Measurements from ENCODE around the gene VPS13D.

VPS13D gene

DNA sequence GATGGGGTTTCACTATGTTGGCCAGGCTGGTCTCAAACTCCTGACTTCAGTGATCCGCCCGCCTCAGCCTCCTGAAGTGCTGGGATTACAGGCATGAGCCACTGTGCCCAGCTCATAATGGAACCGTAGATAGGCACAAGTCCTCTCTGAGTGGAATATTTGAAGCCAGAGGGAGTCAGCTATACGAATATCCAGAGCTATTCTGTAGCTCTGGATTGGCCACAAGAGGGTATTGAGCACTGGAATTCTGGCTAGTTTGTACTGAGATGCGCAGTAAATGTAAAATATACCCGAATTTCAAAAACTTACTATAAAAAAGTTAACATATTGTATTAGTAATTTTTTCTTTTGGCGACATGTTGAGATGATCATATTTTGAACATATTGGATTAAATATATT, 851 bp upstream of the VPS13D start:
- no peak overlapping the region for H3K27ac ChIP-seq (ENCODE audit: poor library complexity, severe bottlenecking)
- H3K9me3 ChIP-seq (ENCODE audit: severe bottlenecking): no peaks in the 10 kb centered on the region
- TF ChIP-seq, protein P1, sequence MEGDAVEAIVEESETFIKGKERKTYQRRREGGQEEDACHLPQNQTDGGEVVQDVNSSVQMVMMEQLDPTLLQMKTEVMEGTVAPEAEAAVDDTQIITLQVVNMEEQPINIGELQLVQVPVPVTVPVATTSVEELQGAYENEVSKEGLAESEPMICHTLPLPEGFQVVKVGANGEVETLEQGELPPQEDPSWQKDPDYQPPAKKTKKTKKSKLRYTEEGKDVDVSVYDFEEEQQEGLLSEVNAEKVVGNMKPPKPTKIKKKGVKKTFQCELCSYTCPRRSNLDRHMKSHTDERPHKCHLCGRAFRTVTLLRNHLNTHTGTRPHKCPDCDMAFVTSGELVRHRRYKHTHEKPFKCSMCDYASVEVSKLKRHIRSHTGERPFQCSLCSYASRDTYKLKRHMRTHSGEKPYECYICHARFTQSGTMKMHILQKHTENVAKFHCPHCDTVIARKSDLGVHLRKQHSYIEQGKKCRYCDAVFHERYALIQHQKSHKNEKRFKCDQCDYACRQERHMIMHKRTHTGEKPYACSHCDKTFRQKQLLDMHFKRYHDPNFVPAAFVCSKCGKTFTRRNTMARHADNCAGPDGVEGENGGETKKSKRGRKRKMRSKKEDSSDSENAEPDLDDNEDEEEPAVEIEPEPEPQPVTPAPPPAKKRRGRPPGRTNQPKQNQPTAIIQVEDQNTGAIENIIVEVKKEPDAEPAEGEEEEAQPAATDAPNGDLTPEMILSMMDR (IDR thresholded peaks at IDR 0.05; ENCODE audit: poor library complexity, severe bottlenecking): no peak
- H3K4me1 ChIP-seq (ENCODE audit: insufficient read depth, poor library complexity, severe bottlenecking): peaks cover 15% of the 10 kb centered on the region
- no peak overlapping the region for H3K4me3 ChIP-seq (ENCODE audit: severe bottlenecking)
- no peak for ATAC-seq (ENCODE audit: low read depth)
- DNase-seq (ENCODE audit: low spot score): no peak
- H3K36me3 ChIP-seq (ENCODE audit: low read depth): peaks cover 2% of the 10 kb centered on the region; the same call in 1 of the 2 replicates
- H3K27me3 ChIP-seq (ENCODE audit: insufficient read depth, poor library complexity, severe bottlenecking): no peaks in the 10 kb centered on the region

GRCh38 chr1:12229386-12229834, 420 bp upstream of the VPS13D start:
- Histone ChIP-seq H3K27ac (ENCODE audit: poor library complexity, severe bottlenecking) (no peak overlapping the region), H3K4me3 (ENCODE audit: severe bottlenecking) (peak overlapping the region; percentile 98), H3K9me3 (ENCODE audit: severe bottlenecking) (no peaks in the 10 kb centered on the region), H3K4me1 (ENCODE audit: insufficient read depth, poor library complexity, severe bottlenecking) (peaks cover 15% of the 10 kb centered on the region), H3K27me3 (ENCODE audit: insufficient read depth, poor library complexity, severe bottlenecking) (no peaks in the 10 kb centered on the region), H3K36me3 (ENCODE audit: low read depth) (peaks cover 6% of the 10 kb centered on the region)
- DNase-seq (ENCODE audit: low spot score): no peak
- ATAC-seq (ENCODE audit: low read depth): no peak
- TF ChIP-seq, protein P1 (IDR thresholded peaks at IDR 0.05; ENCODE audit: poor library complexity, severe bottlenecking): no peak

DNA sequence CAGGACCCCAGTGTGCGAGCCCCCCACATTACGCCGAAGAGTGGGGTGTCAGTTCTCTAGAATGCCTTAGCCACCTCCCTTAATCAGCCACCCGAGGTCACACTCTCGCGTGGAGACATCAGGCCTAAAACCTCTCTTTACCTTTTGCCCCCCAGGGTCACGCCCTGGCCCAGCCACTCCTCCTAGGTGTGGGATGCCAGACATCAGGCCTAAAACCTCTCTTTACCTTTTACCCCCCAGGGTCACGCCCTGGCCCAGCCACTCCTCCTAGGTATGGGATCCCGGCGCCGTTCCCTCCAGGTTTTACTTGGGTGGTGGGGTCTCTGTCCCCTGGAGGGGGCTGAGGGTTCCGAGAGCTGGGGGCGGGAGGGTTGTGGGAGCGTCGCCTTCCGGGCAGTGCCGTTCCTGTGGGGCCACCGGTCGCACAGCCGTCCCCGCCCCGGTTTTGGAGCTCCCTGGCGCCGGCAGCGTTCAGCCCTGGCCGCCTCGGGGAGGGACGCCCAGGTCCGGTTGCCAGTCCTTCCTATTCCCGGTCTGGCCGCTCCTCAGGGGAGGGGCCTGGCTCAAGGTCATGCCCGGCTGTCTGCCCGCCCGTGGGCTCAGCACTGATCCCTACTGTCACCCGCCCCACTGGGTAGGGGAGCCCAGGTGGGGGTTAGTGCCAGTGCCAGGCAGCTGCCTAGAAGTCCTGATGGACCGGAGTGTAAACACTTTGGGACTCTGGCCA, 882 bp downstream of the VPS13D start:
- no peaks in the 10 kb centered on the region for H3K27me3 ChIP-seq (ENCODE audit: insufficient read depth, poor library complexity, severe bottlenecking)
- DNase-seq (ENCODE audit: low spot score): no peak
- H3K4me1 ChIP-seq (ENCODE audit: insufficient read depth, poor library complexity, severe bottlenecking): peaks cover 15% of the 10 kb centered on the region
- H3K9me3 ChIP-seq (ENCODE audit: severe bottlenecking): no peaks in the 10 kb centered on the region
- peaks cover 19% of the 10 kb centered on the region for H3K36me3 ChIP-seq (ENCODE audit: low read depth)
- TF ChIP-seq, protein P1 (IDR thresholded peaks at IDR 0.05; ENCODE audit: poor library complexity, severe bottlenecking): no peak
- peak; percentile 37 for ATAC-seq (ENCODE audit: low read depth)
- peak overlapping the region; percentile 74 for H3K27ac ChIP-seq (ENCODE audit: poor library complexity, severe bottlenecking)
- peak overlapping the region; percentile 98 for H3K4me3 ChIP-seq (ENCODE audit: severe bottlenecking)

DNA sequence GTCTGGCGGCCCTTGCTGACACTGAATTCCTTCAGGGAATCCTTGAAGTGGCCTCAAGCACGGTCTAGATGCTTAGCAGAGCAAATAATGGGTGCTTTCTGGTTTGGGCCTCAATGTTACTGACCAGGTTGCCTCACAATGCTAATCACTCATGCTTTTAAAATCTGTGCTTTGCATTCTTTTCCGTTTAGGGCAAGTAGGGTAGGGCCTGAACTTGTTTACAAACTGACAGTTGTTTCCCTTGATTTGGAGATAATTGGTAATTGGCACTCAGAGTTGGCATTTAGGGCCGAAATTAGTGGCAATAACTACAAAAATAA, 1.4 kb downstream of the VPS13D start:
- H3K4me1 ChIP-seq (ENCODE audit: insufficient read depth, poor library complexity, severe bottlenecking): peaks cover 15% of the 10 kb centered on the region
- H3K4me3 ChIP-seq (ENCODE audit: severe bottlenecking): peak overlapping the region; percentile 98
- H3K36me3 ChIP-seq (ENCODE audit: low read depth): peaks cover 24% of the 10 kb centered on the region
- peak; percentile 32 for ATAC-seq (ENCODE audit: low read depth)
- DNase-seq (ENCODE audit: low spot score): no peak
- H3K9me3 ChIP-seq (ENCODE audit: severe bottlenecking): no peaks in the 10 kb centered on the region
- TF ChIP-seq, protein P1 (IDR thresholded peaks at IDR 0.05; ENCODE audit: poor library complexity, severe bottlenecking): no peak
- H3K27ac ChIP-seq (ENCODE audit: poor library complexity, severe bottlenecking): peak overlapping the region; percentile 74
- no peaks in the 10 kb centered on the region for H3K27me3 ChIP-seq (ENCODE audit: insufficient read depth, poor library complexity, severe bottlenecking)

DNA sequence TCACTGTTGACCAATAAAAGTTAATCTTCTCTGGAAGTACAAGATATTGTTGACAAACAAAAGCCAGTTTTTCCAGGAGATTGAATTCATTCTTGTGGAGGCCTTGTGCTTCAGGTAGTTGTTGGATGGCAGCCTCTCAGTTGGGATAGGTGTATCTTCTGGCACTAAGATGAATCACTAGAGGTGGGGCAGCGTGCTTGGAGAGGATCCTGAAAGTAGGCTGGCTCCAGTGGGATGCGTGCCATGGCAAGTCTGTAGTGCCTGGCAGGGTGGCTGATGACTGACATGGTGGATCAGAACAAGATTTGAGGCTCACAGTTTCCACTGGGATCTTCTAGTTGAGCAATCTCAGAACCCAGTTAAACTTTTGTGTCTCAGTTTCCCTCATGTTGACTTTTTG, 2.4 kb downstream of the VPS13D start:
- Histone ChIP-seq H3K27me3 (ENCODE audit: insufficient read depth, poor library complexity, severe bottlenecking) (no peaks in the 10 kb centered on the region), H3K9me3 (ENCODE audit: severe bottlenecking) (no peaks in the 10 kb centered on the region), H3K27ac (ENCODE audit: poor library complexity, severe bottlenecking) (peak overlapping the region; percentile 74), H3K36me3 (ENCODE audit: low read depth) (peaks cover 30% of the 10 kb centered on the region), H3K4me1 (ENCODE audit: insufficient read depth, poor library complexity, severe bottlenecking) (peaks cover 15% of the 10 kb centered on the region), H3K4me3 (ENCODE audit: severe bottlenecking) (no peak overlapping the region)
- TF ChIP-seq, protein P1 (IDR thresholded peaks at IDR 0.05; ENCODE audit: poor library complexity, severe bottlenecking): peak; percentile 5
- DNase-seq (ENCODE audit: low spot score) (peak; percentile 86), ATAC-seq (ENCODE audit: low read depth) (peak; percentile 86)
